Left forelimb (tissue), 1 donor: Measurements from ENCODE around the gene PRKCSH.
"Not testable (repeated sequence)": the region's sequence is repeated elsewhere in the genome, so short reads cannot be mapped to it uniquely, and the experiment has no call there.

Experiments
- DNase-seq: peaks from one replicate; pipeline ENCODE4 v3.0.0-alpha.2; 2018; ENCODE audit warnings: low spot score

PRKCSH gene

DNA sequence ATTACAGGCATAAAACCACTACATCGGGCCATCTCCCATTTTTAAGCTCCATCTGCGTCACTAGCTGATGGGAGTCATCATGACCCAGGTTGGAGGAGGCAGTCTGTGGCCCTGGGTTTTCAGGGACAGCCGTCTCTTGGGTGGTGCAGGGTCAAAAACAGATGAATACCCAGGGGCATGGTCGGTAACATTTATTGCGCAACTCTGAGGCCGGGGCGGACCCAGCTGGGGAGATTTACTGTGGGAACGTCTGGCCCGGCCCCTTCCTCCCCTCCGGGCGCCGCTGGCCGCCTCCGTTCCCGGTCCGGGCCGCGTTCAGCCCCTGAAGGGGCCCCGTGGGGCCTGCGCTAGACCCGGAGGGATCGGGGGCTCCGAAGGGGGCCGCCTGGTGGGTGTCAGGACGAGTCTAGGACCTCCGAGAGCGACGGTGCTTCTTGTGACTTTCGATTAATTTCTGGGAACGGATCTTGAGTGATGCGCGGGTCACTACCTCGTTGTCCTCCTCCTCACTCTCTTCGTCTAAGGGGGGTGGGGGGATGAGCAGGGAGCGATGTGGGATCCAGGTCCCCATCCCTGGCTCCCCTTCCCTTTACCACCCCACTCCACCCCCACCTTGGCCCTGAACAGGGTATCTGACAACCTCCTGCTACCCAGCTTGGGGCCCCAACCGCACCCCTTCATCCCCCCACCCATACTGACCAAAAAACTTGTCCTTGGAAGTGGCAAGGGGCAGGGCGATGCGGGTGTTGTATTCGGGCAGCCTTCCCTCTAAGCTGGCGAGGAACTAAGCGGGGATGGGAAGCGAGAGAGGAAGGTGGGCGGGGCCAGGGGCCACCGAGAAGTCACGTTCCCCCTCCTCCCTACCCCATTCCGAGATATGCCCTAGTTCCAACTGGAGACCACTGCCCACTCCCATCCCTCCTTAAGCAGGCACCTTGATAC is 14.7 kb upstream of the PRKCSH start:
- no peak for DNase-seq

- no peak for DNase-seq
Measured at GRCh38 chr19:11421371-11422098, 13.9 kb upstream of the PRKCSH start.

DNA sequence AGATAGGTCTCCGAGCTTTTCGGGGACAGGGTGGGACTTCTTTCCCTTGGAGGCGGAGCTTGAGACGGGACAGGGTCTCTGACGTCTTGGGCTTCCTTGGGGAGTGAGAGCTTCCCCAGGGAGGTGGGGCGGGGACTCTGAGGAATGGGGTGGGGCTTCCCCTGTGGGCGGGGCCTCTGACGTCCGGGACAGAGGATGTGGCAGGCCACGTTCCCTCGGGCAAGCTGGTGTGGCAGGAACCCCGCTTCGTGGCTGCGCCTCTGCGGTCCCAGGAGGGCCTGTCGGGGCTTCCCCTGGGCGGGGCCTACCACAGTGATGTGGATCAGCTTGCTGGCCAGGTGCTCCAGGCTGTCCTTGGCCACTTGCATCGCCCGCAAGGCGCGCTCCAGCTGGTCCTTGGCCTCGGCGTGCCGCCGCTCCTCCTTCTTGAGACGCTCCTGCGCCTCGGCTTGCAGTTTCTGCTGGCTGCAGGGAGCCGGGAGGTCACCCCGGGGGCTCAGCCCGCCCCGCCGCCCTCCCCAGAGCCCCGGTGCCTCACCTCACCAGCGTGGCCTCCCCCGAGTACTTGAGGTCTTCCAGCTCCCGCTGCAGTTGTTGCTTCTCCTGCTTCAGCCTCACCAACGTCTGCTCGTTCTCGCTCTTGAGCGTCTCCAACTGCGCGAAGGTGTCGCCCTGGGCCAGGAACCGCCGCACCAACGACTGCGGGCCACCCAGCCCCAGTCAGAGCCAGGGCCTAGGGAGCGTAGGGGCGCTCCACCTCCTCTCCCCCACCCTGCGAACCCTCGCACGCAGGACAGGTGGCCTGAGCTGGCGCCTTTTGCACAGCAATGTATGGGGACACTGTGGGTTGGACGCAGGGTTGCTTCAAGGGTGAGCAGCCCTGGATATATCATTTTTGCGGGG is 13.0 kb upstream of the PRKCSH start:
- DNase-seq, result no peak

GRCh38 chr19:11423164-11423790 is 12.2 kb upstream of the PRKCSH start:
- no peak for DNase-seq

- no peak for DNase-seq
Measured at GRCh38 chr19:11423791-11424181, 11.6 kb upstream of the PRKCSH start.

GRCh38 chr19:11425719-11426457 is 9.5 kb upstream of the PRKCSH start:
- no peak for DNase-seq

DNA sequence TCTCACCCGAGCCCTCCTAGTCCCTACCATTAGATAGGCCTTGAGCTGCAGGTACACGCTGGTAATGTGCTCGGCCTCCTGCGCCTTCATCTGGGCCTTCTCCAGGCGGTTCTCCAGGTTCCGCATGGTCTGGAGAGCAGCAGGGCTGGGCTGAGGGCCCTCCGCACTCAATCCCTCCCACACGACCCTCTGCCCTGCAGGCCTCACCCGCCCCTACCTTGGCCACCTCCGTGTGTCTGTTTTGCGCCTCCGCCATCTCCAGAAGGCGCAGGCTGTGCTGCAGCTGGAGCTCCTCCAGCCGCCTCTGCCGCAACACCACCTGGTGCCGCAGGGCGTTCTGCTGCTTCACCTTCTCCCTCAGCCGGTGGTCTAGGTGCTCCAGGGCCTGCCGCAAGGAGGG is 8.8 kb upstream of the PRKCSH start:
- DNase-seq, result no peak

- not testable (repeated sequence) for DNase-seq
Measured at GRCh38 chr19:11433526-11433925, 1.9 kb upstream of the PRKCSH start.

GRCh38 chr19:11434703-11435056 is 755 bp upstream of the PRKCSH start:
- DNase-seq, result no peak

GRCh38 chr19:11435833-11436313 is 438 bp downstream of the PRKCSH start:
- DNase-seq, result no peak

- no peak for DNase-seq
Measured at GRCh38 chr19:11437955-11438354, 2.5 kb downstream of the PRKCSH start.

DNA sequence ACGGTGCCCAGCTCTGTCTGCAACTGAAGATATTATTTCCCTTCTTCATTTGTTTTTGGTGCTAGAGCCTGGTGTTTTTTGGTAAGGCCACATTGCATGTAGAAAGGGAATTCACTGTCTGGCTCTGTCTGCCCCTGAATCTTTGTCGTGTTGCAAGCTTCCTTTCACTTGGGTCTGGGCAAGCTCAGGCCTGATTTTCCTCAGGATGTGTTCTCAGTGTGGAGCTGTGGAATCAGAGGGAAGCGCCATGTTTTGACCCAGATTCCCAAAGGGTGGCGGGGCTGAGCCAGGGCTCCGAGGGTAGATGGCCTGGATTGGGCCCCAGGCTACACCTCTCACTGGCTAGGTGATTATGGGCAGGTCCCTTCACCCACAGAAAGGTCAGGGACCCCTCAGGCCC is 8.6 kb downstream of the PRKCSH start:
- DNase-seq, result no peak

GRCh38 chr19:11445141-11445540 is 9.7 kb downstream of the PRKCSH start:
- no peak for DNase-seq

DNA sequence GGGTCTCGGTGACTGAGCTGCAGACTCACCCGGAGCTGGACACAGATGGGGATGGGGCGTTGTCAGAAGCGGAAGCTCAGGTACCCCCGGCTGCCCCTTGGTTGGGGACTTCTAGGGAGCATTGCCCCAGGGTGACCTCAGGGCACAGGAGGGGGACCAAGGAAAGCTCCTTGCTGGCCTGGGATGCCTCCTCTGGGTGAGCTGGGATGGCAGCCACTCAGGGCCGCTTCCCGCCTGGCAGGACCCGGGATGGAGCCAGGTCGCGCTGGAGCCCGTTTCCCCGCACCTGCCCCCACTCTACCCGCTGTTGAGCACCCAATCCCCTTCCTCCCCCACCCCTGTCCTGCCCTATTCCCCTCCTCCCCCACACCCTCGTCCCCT is 10.8 kb downstream of the PRKCSH start:
- DNase-seq, result no peak

DNA sequence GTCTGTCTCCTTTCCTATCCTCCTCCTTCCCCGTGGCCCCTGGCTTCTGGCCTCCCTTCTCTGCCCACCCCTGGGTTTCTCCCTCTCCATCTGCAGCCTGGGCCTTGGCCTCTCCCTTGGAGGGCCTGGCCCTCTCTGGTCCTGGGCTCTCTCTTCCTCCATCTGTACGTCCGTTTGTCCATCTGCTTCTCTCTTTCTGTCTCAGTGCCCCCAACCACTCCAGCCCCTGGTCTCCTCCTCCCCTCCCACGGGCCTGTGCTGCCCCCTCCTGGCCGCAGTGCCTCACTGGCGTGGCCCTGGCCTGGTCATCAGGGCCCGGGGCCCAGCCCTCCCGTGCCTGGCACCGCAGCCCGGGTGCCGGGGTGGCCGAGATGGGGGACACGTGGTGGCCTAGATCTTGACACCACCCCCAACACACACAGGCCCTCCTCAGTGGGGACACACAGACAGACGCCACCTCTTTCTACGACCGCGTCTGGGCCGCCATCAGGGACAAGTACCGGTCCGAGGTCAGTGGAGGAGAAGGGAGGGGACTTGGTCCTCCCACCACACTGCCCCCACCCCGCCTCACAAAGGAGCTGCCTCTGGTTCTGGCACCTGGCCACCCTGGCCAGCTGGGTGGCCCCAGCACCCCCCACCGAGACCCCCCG is 11.3 kb downstream of the PRKCSH start:
- DNase-seq, result no peak

DNA sequence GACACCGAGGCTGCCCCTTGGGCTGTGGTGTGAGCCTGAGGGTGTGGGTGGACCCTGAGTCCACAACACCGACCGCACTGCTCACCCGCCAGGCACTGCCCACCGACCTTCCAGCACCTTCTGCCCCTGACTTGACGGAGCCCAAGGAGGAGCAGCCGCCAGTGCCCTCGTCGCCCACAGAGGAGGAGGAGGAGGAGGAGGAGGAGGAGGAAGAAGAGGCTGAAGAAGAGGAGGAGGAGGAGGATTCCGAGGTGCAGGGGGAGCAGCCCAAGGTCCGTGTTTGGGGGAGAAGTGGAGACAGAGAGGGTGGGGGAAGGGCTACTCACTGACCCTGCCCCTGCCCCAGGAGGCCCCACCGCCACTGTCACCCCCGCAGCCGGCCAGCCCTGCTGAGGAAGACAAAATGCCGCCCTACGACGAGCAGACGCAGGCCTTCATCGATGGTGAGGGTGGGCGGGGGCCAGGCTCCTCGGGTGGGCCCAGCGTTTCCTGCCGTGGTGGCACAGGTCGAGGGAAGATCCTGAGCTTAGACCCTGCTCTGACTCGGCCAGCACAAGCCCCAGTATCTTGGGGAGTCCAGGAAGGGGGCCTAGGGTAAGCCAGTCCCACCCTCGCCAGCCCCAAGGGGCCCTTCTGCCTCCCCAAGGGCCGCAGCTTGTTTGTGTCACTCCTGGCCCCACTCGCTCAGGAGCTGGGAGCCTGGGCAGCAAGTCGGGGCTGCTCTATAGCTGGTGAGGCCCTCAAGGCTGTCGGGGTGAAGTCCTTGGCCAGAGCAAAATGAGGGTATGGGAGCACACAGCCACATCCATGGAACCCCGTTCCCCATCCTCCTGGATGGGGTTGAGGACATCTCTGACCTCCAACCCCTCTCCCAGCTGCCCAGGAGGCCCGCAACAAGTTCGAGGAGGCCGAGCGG is 12.2 kb downstream of the PRKCSH start:
- DNase-seq, result no peak

DNA sequence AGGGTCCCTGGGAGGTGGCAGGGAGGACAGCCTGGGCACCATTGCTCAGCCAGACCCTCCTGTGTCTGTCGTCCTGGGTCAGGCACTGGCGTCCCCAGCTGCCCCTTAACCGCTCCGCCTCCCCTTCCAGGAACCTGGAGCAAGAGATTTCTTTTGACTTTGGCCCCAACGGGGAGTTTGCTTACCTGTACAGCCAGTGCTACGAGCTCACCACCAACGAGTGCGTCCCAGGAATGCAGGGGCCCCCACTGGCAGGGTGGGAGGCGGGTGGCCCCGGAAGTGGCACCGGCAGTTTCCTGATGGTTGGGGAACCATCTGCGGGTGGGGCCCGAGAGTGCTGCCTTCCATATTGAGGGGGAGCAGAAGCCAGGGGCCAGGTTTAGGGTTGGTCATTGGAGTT is 13.0 kb downstream of the PRKCSH start:
- DNase-seq, result no peak

DNA sequence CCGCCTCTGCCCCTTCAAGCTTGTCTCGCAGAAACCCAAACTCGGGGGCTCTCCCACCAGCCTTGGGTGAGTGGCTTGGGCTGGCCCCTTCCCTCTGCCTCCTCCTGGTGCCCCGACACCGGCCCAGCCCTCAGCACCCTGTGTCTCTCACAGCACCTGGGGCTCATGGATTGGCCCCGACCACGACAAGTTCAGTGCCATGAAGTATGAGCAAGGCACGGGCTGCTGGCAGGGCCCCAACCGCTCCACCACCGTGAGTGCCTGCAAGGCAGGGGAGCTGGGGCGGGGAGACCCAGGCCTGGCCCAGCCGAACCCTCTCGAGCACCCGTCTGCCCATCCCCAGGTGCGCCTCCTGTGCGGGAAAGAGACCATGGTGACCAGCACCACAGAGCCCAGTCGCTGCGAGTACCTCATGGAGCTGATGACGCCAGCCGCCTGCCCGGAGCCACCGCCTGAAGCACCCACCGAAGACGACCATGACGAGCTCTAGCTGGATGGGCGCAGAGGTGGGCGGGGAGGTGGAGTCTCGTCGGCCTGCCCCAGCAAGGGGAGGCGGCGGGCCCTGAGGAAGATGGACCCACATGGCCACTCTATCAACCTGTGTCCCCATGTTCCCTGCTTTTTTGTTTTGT is 13.6 kb downstream of the PRKCSH start:
- no peak for DNase-seq
